H1 (cell line): ENCODE results near the gene RNF111. TPM values are rescaled to one million over a fixed set of nuclear protein-coding genes. Genes with fewer than 3 reads are reported as not detected.

Experiments
- CBX5 ChIP-seq: fragments of 300-800, 300-1000 bp; sonication (generic); IDR thresholded peaks from 2 replicates; pipeline ENCODE4 v1.7.1; 2016; ENCODE audit warnings: antibody characterized with exemption, low read length, low read depth
- CHD1 ChIP-seq: IDR thresholded peaks from 2 replicates; pipeline ENCODE4 v1.6.1; 2012; ENCODE audit warnings: low read depth, low read length, improper control_type of control experiment
- CREB1 ChIP-seq: IDR thresholded peaks from 2 replicates; pipeline ENCODE4 v1.6.1; 2012; ENCODE audit warnings: inconsistent platforms
- HDAC2 ChIP-seq, 2 experiments: fragments of 300-600 bp in 1 of 2; sonication (generic) in 1 of 2; IDR thresholded peaks; 2 replicates each; pipeline ENCODE4 v1.6.1; 2011 to 2012; ENCODE audit warnings: low read depth in 2 of 2, low read length in 2 of 2, mild to moderate bottlenecking in 2 of 2, moderate library complexity in 2 of 2, borderline replicate concordance in 1 of 2, inconsistent platforms in 1 of 2
- RAD21 ChIP-seq, 2 experiments: IDR thresholded peaks in 1 of 2; conservative IDR thresholded peaks in 1 of 2; 2 replicates each; pipeline ENCODE4 v1.6.1; 2011; ENCODE audit warnings: low read depth in 2 of 2, low read length in 2 of 2, improper control_type of control experiment in 1 of 2, inconsistent platforms in 1 of 2, mild to moderate bottlenecking in 1 of 2, moderate library complexity in 1 of 2
- polyA plus RNA-seq, 7 experiments: library from polyadenylated mRNA; depleted of rRNA in 3 of 7; stranded (reverse) in 5 of 7; unstranded in 2 of 7; fragments of >200 nt in 5 of 7; fragments of 200-250 nt in 2 of 7; gene quantifications; 1 replicate in 5 of 7; 2 replicates in 1 of 7; 4 replicates in 1 of 7; pipeline versions ENCODE4 v1.2.1 to v1.2.3, GENCODE V29; 2011 to 2013; ENCODE audit warnings: missing spikeins in 2 of 7, mixed read lengths in 2 of 7
- total RNA-seq: library from RNA; stranded (reverse); fragmentation: NEBNext Ultra II Directional; extraction: Animal tissue kit (Norgen Biotek cat#: 25700); gene quantifications from 2 replicates; pipeline ENCODE4 v1.2.1, GENCODE V29; 2021
- TF ChIP-seq, protein P1 (sequence below): fragments of 300-600 bp; sonication (generic); IDR thresholded peaks from 2 replicates; pipeline ENCODE4 v1.7.1; 2012; ENCODE audit warnings: low read length, moderate library complexity, mild to moderate bottlenecking, inconsistent platforms; ENCODE audit not compliant: insufficient replicate concordance

The RNF111 gene
- total and polyA plus RNA-seq, 2 of the 8 experiments (the other 6 are each of a cell fraction or from before 2014, with no cell fraction given), result 18.5 to 26.6 TPM

DNA sequence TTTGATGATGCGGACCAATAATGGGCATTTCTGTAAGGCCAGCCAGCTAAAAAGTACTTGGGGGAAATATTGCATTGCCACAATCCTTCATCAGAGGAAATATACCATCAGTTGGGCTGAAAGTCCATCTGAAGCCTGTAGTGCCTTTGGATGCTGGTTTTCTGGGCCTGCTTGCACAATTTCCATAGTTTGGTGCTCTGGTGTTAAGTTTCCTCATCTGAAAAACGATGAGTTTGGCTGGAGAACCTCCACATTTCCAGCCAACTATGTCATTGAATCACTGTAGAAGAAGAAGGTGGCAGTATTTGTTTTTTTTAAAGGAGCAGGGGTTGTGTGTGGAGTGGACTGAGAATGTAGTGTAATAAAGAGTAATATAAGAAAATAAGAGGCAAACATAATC is 127.6 kb downstream of the RNF111 start (continued):
- TF ChIP-seq, protein P1, sequence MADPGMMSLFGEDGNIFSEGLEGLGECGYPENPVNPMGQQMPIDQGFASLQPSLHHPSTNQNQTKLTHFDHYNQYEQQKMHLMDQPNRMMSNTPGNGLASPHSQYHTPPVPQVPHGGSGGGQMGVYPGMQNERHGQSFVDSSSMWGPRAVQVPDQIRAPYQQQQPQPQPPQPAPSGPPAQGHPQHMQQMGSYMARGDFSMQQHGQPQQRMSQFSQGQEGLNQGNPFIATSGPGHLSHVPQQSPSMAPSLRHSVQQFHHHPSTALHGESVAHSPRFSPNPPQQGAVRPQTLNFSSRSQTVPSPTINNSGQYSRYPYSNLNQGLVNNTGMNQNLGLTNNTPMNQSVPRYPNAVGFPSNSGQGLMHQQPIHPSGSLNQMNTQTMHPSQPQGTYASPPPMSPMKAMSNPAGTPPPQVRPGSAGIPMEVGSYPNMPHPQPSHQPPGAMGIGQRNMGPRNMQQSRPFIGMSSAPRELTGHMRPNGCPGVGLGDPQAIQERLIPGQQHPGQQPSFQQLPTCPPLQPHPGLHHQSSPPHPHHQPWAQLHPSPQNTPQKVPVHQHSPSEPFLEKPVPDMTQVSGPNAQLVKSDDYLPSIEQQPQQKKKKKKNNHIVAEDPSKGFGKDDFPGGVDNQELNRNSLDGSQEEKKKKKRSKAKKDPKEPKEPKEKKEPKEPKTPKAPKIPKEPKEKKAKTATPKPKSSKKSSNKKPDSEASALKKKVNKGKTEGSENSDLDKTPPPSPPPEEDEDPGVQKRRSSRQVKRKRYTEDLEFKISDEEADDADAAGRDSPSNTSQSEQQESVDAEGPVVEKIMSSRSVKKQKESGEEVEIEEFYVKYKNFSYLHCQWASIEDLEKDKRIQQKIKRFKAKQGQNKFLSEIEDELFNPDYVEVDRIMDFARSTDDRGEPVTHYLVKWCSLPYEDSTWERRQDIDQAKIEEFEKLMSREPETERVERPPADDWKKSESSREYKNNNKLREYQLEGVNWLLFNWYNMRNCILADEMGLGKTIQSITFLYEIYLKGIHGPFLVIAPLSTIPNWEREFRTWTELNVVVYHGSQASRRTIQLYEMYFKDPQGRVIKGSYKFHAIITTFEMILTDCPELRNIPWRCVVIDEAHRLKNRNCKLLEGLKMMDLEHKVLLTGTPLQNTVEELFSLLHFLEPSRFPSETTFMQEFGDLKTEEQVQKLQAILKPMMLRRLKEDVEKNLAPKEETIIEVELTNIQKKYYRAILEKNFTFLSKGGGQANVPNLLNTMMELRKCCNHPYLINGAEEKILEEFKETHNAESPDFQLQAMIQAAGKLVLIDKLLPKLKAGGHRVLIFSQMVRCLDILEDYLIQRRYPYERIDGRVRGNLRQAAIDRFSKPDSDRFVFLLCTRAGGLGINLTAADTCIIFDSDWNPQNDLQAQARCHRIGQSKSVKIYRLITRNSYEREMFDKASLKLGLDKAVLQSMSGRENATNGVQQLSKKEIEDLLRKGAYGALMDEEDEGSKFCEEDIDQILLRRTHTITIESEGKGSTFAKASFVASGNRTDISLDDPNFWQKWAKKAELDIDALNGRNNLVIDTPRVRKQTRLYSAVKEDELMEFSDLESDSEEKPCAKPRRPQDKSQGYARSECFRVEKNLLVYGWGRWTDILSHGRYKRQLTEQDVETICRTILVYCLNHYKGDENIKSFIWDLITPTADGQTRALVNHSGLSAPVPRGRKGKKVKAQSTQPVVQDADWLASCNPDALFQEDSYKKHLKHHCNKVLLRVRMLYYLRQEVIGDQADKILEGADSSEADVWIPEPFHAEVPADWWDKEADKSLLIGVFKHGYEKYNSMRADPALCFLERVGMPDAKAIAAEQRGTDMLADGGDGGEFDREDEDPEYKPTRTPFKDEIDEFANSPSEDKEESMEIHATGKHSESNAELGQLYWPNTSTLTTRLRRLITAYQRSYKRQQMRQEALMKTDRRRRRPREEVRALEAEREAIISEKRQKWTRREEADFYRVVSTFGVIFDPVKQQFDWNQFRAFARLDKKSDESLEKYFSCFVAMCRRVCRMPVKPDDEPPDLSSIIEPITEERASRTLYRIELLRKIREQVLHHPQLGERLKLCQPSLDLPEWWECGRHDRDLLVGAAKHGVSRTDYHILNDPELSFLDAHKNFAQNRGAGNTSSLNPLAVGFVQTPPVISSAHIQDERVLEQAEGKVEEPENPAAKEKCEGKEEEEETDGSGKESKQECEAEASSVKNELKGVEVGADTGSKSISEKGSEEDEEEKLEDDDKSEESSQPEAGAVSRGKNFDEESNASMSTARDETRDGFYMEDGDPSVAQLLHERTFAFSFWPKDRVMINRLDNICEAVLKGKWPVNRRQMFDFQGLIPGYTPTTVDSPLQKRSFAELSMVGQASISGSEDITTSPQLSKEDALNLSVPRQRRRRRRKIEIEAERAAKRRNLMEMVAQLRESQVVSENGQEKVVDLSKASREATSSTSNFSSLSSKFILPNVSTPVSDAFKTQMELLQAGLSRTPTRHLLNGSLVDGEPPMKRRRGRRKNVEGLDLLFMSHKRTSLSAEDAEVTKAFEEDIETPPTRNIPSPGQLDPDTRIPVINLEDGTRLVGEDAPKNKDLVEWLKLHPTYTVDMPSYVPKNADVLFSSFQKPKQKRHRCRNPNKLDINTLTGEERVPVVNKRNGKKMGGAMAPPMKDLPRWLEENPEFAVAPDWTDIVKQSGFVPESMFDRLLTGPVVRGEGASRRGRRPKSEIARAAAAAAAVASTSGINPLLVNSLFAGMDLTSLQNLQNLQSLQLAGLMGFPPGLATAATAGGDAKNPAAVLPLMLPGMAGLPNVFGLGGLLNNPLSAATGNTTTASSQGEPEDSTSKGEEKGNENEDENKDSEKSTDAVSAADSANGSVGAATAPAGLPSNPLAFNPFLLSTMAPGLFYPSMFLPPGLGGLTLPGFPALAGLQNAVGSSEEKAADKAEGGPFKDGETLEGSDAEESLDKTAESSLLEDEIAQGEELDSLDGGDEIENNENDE, result no peak
- TF ChIP-seq CHD1, result no peak
- no peak for TF ChIP-seq RAD21 (IDR thresholded peaks at IDR 0.05 in 1 of 2, conservative IDR thresholded peaks at IDR 0.05 in 1 of 2; ENCODE audit: low read depth in 2 of 2, low read length in 2 of 2)
- no peak for TF ChIP-seq CREB1
- no peak for TF ChIP-seq HDAC2 (IDR thresholded peaks at IDR 0.05; ENCODE audit: borderline replicate concordance in 1 of 2, low read depth in 2 of 2, low read length in 2 of 2)
- no peak for TF ChIP-seq CBX5
